HG03064 (cell line): ENCODE measurements around the gene G0S2.

Experiments used
- ATAC-seq: cut with Tn5 transposase; IDR thresholded peaks from one replicate; pipeline ENCODE4 v1.9.1; 2021; ENCODE audit warnings: low read depth; ENCODE audit not compliant: unreplicated experiment

G0S2 gene

GRCh38 chr1:209674957-209675564, at the start of gene G0S2:
Gene G0S2 (plus strand): TSS chr1:209675412. CDS start chr1:209675685, 273 bp downstream.
- no peak for ATAC-seq

GRCh38 chr1:209625791-209626285, 49.4 kb upstream of the G0S2 start:
- ATAC-seq, result no peak

GRCh38 chr1:209626346-209627026, 48.7 kb upstream of the G0S2 start:
- no peak for ATAC-seq

GRCh38 chr1:209627027-209627731, 48.0 kb upstream of the G0S2 start:
- peak; percentile 9 for ATAC-seq

GRCh38 chr1:209627732-209628196, 47.4 kb upstream of the G0S2 start:
- peak; percentile 81 for ATAC-seq

GRCh38 chr1:209628618-209629299, 46.5 kb upstream of the G0S2 start:
- ATAC-seq, result no peak

GRCh38 chr1:209629621-209630382, 45.4 kb upstream of the G0S2 start:
- ATAC-seq, result no peak

- no peak for ATAC-seq
These were observed 44.6 kb upstream of the G0S2 start for GRCh38 chr1:209630383-209631225.

GRCh38 chr1:209633335-209633997, 41.7 kb upstream of the G0S2 start:
- no peak for ATAC-seq

GRCh38 chr1:209634005-209634737, 41.0 kb upstream of the G0S2 start:
- no peak for ATAC-seq

GRCh38 chr1:209635850-209636249, 39.4 kb upstream of the G0S2 start:
- no peak for ATAC-seq

- ATAC-seq, result no peak
These were observed 33.4 kb upstream of the G0S2 start for GRCh38 chr1:209641832-209642172.

- no peak for ATAC-seq
These were observed 32.4 kb upstream of the G0S2 start for GRCh38 chr1:209642816-209643215.

- ATAC-seq, result no peak
These were observed 31.8 kb upstream of the G0S2 start for GRCh38 chr1:209643285-209644020.

GRCh38 chr1:209645574-209646452, 29.4 kb upstream of the G0S2 start:
- no peak for ATAC-seq

GRCh38 chr1:209646558-209646957, 28.7 kb upstream of the G0S2 start:
- ATAC-seq, result no peak

- ATAC-seq, result no peak
These were observed 28.1 kb upstream of the G0S2 start for GRCh38 chr1:209647156-209647555.
